Measurements from ENCODE around the gene MRGPRE.

Gene MRGPRE

DNA sequence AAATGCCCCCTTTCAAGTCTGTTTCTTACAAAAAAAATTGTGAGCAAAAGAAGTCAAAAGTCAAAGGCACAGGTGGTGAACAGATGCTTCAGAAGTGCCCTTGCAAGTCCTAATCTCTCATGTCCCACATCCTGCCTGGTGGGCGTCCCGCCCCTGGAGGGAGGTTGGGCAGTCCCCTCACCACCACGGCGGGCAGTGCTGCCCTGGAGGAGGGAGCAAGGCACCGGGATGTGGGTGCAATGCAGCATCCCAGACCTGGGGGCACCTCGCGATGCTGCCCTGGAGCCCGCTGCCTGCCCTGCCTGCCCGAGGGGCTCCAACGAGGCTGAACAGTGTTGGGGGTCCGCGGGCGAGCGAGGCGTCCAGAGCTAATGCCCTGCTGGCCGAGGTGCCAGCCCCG, 29.5 kb downstream of the MRGPRE start:
- Histone ChIP-seq H3K36me3 (ENCODE audit: low read length) (no peaks in the 10 kb centered on the region), H3K9ac (ENCODE audit: low read length) (no peak overlapping the region), H3K4me2 (ENCODE audit: low read depth, low read length, poor library complexity, severe bottlenecking) (no peak overlapping the region), H3K9me3 (ENCODE audit: insufficient read depth, low read length) (no peaks in the 10 kb centered on the region), H3K27ac (ENCODE audit: low read depth, low read length) (no peak overlapping the region), H4K20me1 (ENCODE audit: low read depth, low read length) (no peaks in the 10 kb centered on the region), H3K79me2 (ENCODE audit: insufficient read depth, low read length) (no peaks in the 10 kb centered on the region), H3K9me2 (replicated peaks; ENCODE audit: insufficient read depth, low read length) (no peaks in the 10 kb centered on the region), H3K27me3 (ENCODE audit: low read length) (no peaks in the 10 kb centered on the region; the same call in 1 of the 2 replicates), H3K4me3 (ENCODE audit: insufficient read depth, low read length, poor library complexity, severe bottlenecking) (no peak overlapping the region), H3F3A (ENCODE audit: insufficient read depth) (no peaks in the 10 kb centered on the region), H2AFZ (ENCODE audit: low read depth, low read length, severe bottlenecking) (no peak overlapping the region)
- TF ChIP-seq EZH2phosphoT487 (conservative IDR thresholded peaks at IDR 0.05; ENCODE audit: low read length) = no peak
- TF ChIP-seq CTCF (IDR thresholded peaks at IDR 0.05; ENCODE audit: insufficient read depth, low read length, poor library complexity, severe bottlenecking) = no peak

DNA sequence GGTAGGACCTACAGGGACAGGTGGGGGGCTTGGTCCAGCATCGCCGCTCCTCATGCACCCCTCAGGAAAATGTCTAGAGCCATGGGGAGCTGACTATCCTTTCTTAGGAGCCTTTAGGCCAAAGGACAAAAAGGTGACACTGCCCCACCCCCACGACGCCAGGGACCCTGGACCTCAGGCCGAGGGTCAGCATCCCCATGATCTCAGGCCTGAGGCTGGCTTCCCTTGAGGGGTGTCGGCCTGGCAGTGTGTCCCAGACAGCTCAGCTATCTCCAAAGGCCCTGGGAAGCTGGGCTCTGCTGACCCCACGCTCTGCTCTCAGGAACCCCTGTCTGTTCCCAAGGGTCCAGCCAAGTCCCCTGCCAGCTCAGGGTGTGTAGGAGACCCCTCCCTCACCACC, 29.9 kb downstream of the MRGPRE start:
- H3K9ac ChIP-seq (ENCODE audit: low read length) = no peak overlapping the region
- H3K4me2 ChIP-seq (ENCODE audit: low read depth, low read length, poor library complexity, severe bottlenecking) = no peak overlapping the region
- H3K79me2 ChIP-seq (ENCODE audit: insufficient read depth, low read length) = no peaks in the 10 kb centered on the region
- no peaks in the 10 kb centered on the region for H3K36me3 ChIP-seq (ENCODE audit: low read length)
- no peaks in the 10 kb centered on the region for H3K9me3 ChIP-seq (ENCODE audit: insufficient read depth, low read length)
- H3K27me3 ChIP-seq (ENCODE audit: low read length) = no peaks in the 10 kb centered on the region; the same call in 1 of the 2 replicates
- no peaks in the 10 kb centered on the region for H3K9me2 ChIP-seq (replicated peaks; ENCODE audit: insufficient read depth, low read length)
- no peak overlapping the region for H3K4me3 ChIP-seq (ENCODE audit: insufficient read depth, low read length, poor library complexity, severe bottlenecking)
- H3F3A ChIP-seq (ENCODE audit: insufficient read depth) = no peaks in the 10 kb centered on the region
- no peak overlapping the region for H2AFZ ChIP-seq (ENCODE audit: low read depth, low read length, severe bottlenecking)
- TF ChIP-seq EZH2phosphoT487 (conservative IDR thresholded peaks at IDR 0.05; ENCODE audit: low read length) (no peak), CTCF (IDR thresholded peaks at IDR 0.05; ENCODE audit: insufficient read depth, low read length, poor library complexity, severe bottlenecking) (no peak)
- H3K27ac ChIP-seq (ENCODE audit: low read depth, low read length) = no peak overlapping the region
- H4K20me1 ChIP-seq (ENCODE audit: low read depth, low read length) = no peaks in the 10 kb centered on the region

GRCh38 chr11:3201677-3202181, 30.5 kb downstream of the MRGPRE start:
- H3K4me3 ChIP-seq (ENCODE audit: insufficient read depth, low read length, poor library complexity, severe bottlenecking) = no peak overlapping the region
- H3K9me3 ChIP-seq (ENCODE audit: insufficient read depth, low read length) = no peaks in the 10 kb centered on the region
- H3K79me2 ChIP-seq (ENCODE audit: insufficient read depth, low read length) = no peaks in the 10 kb centered on the region
- H2AFZ ChIP-seq (ENCODE audit: low read depth, low read length, severe bottlenecking) = no peak overlapping the region
- H3K9ac ChIP-seq (ENCODE audit: low read length) = no peak overlapping the region
- H3K27me3 ChIP-seq (ENCODE audit: low read length) = no peaks in the 10 kb centered on the region; the same call in 1 of the 2 replicates
- H3K27ac ChIP-seq (ENCODE audit: low read depth, low read length) = no peak overlapping the region
- no peaks in the 10 kb centered on the region for H4K20me1 ChIP-seq (ENCODE audit: low read depth, low read length)
- H3K36me3 ChIP-seq (ENCODE audit: low read length) = no peaks in the 10 kb centered on the region
- no peak overlapping the region for H3K4me2 ChIP-seq (ENCODE audit: low read depth, low read length, poor library complexity, severe bottlenecking)
- TF ChIP-seq EZH2phosphoT487 (conservative IDR thresholded peaks at IDR 0.05; ENCODE audit: low read length) (no peak), CTCF (IDR thresholded peaks at IDR 0.05; ENCODE audit: insufficient read depth, low read length, poor library complexity, severe bottlenecking) (no peak)
- no peaks in the 10 kb centered on the region for H3F3A ChIP-seq (ENCODE audit: insufficient read depth)
- H3K9me2 ChIP-seq (replicated peaks; ENCODE audit: insufficient read depth, low read length) = no peaks in the 10 kb centered on the region

All from SU-DHL-6 (cell line).